Measurements from ENCODE around the gene RASAL2.

Gene RASAL2

DNA sequence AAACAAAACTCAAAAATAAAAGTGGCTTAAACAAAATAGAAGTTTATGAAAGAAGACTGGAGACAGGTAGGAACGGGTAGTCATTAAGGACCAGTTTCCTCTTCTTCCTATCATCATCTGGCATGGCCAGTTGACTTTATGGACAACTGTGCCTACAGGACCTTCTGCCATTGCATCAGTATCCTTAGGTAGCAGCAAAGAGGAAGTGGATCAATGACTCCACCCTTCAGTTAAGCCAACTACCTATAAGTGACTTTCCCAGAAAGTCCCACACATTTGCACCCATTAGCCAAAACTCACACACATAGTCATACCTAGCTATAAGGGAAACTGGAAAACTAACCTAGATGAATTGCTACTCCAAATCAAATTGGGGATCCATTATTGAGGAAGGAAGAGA, 51.7 kb downstream of the RASAL2 start:
- Histone ChIP-seq H3K9me3 (ENCODE audit: control insufficient read depth, low read length) (no peaks in the 10 kb centered on the region), H3K4me1 (ENCODE audit: control insufficient read depth, insufficient read depth, low read length) (peaks cover 31% of the 10 kb centered on the region), H3K9ac (ENCODE audit: low read length) (no peak overlapping the region), H3K27me3 (replicated peaks; ENCODE audit: control insufficient read depth, insufficient read depth, low read length) (no peaks in the 10 kb centered on the region), H3K4me3 (ENCODE audit: low read length) (no peak overlapping the region), H3K36me3 (ENCODE audit: control insufficient read depth, insufficient read depth, low read length, severe bottlenecking) (no peaks in the 10 kb centered on the region)
- DNase-seq (ENCODE audit: low read depth): no peak

DNA sequence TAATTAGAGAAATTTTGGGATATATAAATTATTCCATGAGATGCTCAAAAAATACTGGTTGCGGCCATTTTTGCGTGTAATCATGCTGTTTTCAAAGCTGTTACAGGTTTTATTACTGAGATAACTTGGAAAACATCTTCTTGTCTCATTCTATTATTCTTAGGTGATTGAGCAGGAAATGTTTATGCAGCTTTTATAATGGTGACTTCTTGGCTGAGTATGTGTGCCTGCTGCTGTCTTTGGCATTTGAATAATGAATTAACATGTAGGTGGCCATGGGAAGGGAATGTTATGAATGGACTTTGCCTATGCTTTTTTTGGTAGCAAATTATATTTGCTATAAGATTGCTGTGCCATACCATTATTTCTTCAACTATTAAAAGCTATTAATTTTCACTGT, 52.5 kb downstream of the RASAL2 start:
- Histone ChIP-seq H3K4me3 (ENCODE audit: low read length) (no peak overlapping the region), H3K9ac (ENCODE audit: low read length) (no peak overlapping the region), H3K9me3 (ENCODE audit: control insufficient read depth, low read length) (no peaks in the 10 kb centered on the region), H3K27me3 (replicated peaks; ENCODE audit: control insufficient read depth, insufficient read depth, low read length) (no peaks in the 10 kb centered on the region), H3K36me3 (ENCODE audit: control insufficient read depth, insufficient read depth, low read length, severe bottlenecking) (no peaks in the 10 kb centered on the region), H3K4me1 (ENCODE audit: control insufficient read depth, insufficient read depth, low read length) (peaks cover 31% of the 10 kb centered on the region)
- DNase-seq (ENCODE audit: low read depth): no peak

DNA sequence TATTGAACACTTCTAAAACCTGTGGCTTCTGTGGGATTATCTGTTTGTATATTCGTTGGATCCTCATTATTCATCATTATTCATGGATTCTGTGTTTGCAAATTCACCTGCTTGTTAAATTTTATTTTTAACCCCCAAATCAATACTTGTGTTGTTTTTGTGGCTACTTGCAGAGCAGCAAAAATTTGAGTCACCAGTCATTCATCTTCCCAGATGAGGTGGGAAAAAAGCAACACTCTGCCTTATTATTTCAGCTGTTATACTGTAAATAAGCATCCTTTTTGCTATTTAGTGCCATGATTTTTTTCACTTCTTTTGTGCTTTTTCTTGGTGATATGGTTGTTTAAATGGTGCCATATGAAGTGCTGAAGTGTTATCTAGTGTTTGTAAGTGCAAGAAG, 56.7 kb downstream of the RASAL2 start:
- H3K27me3 ChIP-seq (replicated peaks; ENCODE audit: control insufficient read depth, insufficient read depth, low read length): no peaks in the 10 kb centered on the region
- H3K4me1 ChIP-seq (ENCODE audit: control insufficient read depth, insufficient read depth, low read length): peaks cover 20% of the 10 kb centered on the region
- H3K9ac ChIP-seq (ENCODE audit: low read length): no peak overlapping the region
- DNase-seq (ENCODE audit: low read depth): no peak
- H3K9me3 ChIP-seq (ENCODE audit: control insufficient read depth, low read length): no peaks in the 10 kb centered on the region
- no peak overlapping the region for H3K4me3 ChIP-seq (ENCODE audit: low read length)
- H3K36me3 ChIP-seq (ENCODE audit: control insufficient read depth, insufficient read depth, low read length, severe bottlenecking): no peaks in the 10 kb centered on the region

DNA sequence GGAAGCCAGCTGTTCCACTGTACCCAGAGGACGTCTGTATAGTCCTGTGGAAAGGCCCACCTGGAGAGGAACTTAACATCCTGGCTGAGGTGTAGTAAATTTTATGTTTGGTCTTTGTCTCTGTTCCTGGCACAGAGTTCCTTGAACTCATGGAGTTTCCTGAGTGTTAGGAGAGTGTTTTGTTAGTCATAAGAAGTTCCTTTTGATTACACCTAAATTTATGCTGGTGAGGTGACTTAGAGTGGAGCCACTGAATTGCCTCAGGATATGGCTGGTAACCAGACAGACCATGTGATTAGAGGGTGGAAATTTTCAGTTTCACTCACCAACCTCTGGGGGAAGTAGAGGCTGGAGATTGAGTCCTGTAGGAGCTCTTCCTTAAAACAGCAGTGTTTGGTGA, 57.9 kb downstream of the RASAL2 start:
- Histone ChIP-seq H3K27me3 (replicated peaks; ENCODE audit: control insufficient read depth, insufficient read depth, low read length) (no peaks in the 10 kb centered on the region), H3K36me3 (ENCODE audit: control insufficient read depth, insufficient read depth, low read length, severe bottlenecking) (no peaks in the 10 kb centered on the region), H3K4me3 (ENCODE audit: low read length) (no peak overlapping the region), H3K4me1 (ENCODE audit: control insufficient read depth, insufficient read depth, low read length) (peaks cover 22% of the 10 kb centered on the region), H3K9me3 (ENCODE audit: control insufficient read depth, low read length) (no peaks in the 10 kb centered on the region), H3K9ac (ENCODE audit: low read length) (no peak overlapping the region)
- DNase-seq (ENCODE audit: low read depth): no peak

DNA sequence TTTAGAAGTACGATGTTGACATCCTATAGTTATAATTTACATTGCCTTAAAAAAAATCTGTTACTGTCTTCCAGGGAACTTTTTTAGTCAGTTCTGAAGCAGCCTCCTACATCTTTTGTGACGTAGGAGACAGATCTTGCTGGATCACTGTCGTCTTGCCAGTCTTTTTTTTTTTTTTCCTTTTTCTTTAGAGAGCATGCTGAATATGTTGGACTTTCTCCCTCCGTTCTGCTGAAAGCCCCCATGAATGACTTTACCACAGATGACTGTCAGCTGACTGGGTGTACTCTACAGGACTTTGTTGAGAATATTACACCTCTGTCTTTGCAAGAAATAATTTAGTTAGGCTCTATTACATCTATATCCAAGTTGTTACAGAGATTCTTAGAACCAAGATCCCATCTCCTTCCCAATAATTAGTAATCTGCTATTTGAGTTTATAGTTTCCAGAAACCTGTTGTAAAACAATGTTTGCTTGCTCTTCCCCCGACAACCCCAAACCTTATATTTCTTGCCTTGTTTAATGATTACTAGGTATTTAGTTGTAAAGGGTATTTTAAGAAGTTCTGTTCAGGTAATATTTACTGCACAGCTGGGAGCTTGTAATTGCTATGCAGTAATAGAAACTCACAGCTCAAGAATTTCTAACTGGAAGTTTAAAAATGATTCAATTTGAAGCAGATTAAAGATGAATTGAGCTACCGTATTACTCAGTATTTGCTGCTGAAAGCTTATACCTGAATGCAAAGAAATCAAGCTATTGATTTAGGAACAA, 61.8 kb downstream of the RASAL2 start:
- Histone ChIP-seq H3K9me3 (ENCODE audit: control insufficient read depth, low read length) (no peaks in the 10 kb centered on the region), H3K9ac (ENCODE audit: low read length) (no peak overlapping the region), H3K36me3 (ENCODE audit: control insufficient read depth, insufficient read depth, low read length, severe bottlenecking) (no peaks in the 10 kb centered on the region), H3K27me3 (replicated peaks; ENCODE audit: control insufficient read depth, insufficient read depth, low read length) (no peaks in the 10 kb centered on the region), H3K4me3 (ENCODE audit: low read length) (no peak overlapping the region), H3K4me1 (ENCODE audit: control insufficient read depth, insufficient read depth, low read length) (peaks cover 20% of the 10 kb centered on the region)
- DNase-seq (ENCODE audit: low read depth): no peak

DNA sequence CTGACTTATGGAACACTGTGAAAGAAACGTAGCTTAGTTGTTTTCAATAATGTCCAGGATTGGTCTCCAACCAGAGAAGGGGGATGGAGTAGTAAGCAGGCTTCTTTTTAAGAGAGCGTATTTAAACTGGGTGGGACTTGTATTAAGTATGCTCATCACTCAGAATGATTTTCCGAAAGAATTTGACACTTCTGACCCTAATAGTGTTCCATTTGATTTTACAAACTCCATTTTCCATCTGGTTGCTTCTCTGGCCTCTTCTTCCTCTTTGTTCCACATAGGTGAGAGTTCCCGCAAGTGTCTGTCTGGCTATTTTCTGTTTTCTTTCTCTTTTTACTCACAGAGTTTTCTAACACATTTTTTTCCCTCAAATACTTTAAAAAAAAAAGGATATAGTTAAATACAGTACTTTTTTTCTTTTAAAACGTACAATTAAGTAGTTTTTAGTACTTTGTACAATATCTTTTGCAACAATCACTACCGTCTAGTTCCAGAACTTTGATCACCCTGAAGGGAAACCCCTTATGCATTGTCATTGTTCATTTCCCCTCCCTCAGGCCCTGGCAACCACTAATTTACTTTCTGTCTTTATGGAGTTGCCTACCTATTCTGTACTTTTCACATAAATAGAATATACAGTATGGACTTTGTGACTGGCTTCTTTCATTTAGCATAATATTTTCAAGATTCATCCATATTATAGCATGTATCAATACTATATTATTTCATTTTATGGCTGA, 67.0 kb downstream of the RASAL2 start:
- H3K36me3 ChIP-seq (ENCODE audit: control insufficient read depth, insufficient read depth, low read length, severe bottlenecking): no peaks in the 10 kb centered on the region
- peaks cover 16% of the 10 kb centered on the region for H3K4me1 ChIP-seq (ENCODE audit: control insufficient read depth, insufficient read depth, low read length)
- DNase-seq (ENCODE audit: low read depth): no peak
- no peak overlapping the region for H3K4me3 ChIP-seq (ENCODE audit: low read length)
- no peaks in the 10 kb centered on the region for H3K27me3 ChIP-seq (replicated peaks; ENCODE audit: control insufficient read depth, insufficient read depth, low read length)
- no peaks in the 10 kb centered on the region for H3K9me3 ChIP-seq (ENCODE audit: control insufficient read depth, low read length)
- H3K9ac ChIP-seq (ENCODE audit: low read length): no peak overlapping the region

DNA sequence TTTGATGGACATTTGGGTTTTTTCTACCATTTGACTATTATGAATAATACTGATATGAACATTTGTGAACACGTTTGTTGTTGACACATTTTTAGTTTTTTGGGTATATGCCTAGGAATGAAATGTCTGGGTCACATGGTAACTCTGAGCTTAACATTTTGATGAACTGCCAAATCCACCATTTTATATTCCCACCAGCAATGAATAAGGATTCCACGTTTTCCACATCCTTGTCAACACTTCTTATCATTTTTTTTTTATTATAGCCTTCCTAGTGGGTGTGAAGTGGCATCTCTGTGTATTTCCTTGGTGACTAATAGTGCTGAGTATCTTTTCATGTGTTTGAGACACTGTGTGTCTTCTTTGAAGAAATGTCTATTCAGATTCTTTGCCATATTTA, 67.6 kb downstream of the RASAL2 start:
- Histone ChIP-seq H3K9me3 (ENCODE audit: control insufficient read depth, low read length) (no peaks in the 10 kb centered on the region), H3K36me3 (ENCODE audit: control insufficient read depth, insufficient read depth, low read length, severe bottlenecking) (no peaks in the 10 kb centered on the region), H3K4me1 (ENCODE audit: control insufficient read depth, insufficient read depth, low read length) (peaks cover 14% of the 10 kb centered on the region), H3K27me3 (replicated peaks; ENCODE audit: control insufficient read depth, insufficient read depth, low read length) (no peaks in the 10 kb centered on the region), H3K4me3 (ENCODE audit: low read length) (no peak overlapping the region), H3K9ac (ENCODE audit: low read length) (no peak overlapping the region)
- DNase-seq (ENCODE audit: low read depth): no peak

DNA sequence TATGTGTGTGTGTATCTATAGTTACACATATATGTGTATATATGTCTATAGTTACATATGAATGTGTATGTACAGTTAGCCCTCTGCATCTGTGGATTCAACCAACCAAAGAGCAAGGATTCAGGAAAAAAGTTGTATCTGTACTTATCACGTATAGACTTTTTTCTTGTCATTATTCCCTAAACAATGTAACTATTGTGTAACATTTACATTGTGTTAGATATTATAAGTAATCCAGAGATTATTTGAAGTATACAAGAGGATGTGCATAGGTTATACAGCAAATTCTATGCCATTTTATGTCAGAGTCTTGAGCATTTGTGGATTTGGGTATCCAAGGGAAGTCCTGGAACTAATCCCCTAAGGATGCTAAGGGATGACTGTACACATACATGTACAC, 71.3 kb downstream of the RASAL2 start:
- H3K36me3 ChIP-seq (ENCODE audit: control insufficient read depth, insufficient read depth, low read length, severe bottlenecking): no peaks in the 10 kb centered on the region
- no peak for DNase-seq (ENCODE audit: low read depth)
- H3K9ac ChIP-seq (ENCODE audit: low read length): no peak overlapping the region
- no peaks in the 10 kb centered on the region for H3K9me3 ChIP-seq (ENCODE audit: control insufficient read depth, low read length)
- H3K27me3 ChIP-seq (replicated peaks; ENCODE audit: control insufficient read depth, insufficient read depth, low read length): no peaks in the 10 kb centered on the region
- H3K4me1 ChIP-seq (ENCODE audit: control insufficient read depth, insufficient read depth, low read length): peaks cover 6% of the 10 kb centered on the region
- no peak overlapping the region for H3K4me3 ChIP-seq (ENCODE audit: low read length)

DNA sequence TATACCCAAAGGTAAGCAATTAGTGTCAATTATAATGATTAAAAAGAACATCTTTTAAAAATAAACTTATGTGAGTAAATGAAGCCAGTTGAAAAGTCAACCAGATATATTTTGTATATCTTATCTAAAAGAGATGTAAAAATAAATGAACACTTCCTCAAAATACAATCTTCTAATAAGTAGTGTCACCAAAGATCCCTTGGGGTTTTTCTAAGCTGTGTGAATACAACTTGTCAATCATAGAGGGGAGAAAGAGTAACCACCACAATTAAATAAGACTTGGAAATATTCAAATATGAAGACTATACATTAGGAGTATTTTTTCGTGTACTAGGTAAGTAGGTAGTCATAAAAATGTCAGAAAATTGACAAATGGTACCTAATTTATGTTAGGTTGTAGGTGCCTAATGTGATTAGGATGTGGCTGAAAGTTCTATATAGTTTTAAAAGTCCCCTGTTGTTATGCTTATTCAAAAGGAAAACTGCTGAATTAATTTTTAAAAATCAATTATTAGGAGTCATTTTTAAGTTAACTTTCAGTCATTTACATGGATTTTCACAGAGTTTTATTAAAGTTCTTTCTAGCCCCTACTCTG, 72.6 kb downstream of the RASAL2 start:
- H3K36me3 ChIP-seq (ENCODE audit: control insufficient read depth, insufficient read depth, low read length, severe bottlenecking): no peaks in the 10 kb centered on the region
- H3K9me3 ChIP-seq (ENCODE audit: control insufficient read depth, low read length): no peaks in the 10 kb centered on the region
- H3K27me3 ChIP-seq (replicated peaks; ENCODE audit: control insufficient read depth, insufficient read depth, low read length): no peaks in the 10 kb centered on the region
- H3K4me3 ChIP-seq (ENCODE audit: low read length): no peak overlapping the region
- H3K9ac ChIP-seq (ENCODE audit: low read length): no peak overlapping the region
- peaks cover 2% of the 10 kb centered on the region for H3K4me1 ChIP-seq (ENCODE audit: control insufficient read depth, insufficient read depth, low read length)
- DNase-seq (ENCODE audit: low read depth): no peak

DNA sequence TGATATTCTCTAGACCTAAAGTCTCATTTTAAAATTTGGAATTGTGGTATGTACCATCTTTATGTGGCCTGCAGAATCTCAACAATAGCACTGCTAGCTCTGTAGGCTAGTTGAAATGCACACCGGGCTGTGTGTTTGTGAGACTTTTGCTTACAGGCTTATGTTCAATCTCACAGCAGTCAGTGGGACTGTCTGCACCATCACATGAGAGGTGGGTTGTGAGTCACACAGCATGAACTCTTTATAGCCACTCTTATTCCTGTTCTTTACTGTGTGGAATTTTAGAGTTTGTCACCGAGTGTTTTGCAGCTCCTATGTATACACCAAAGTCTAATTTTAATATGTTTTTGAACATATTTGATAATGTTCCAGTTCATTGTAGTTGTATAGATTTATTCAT, 74.6 kb downstream of the RASAL2 start:
- Histone ChIP-seq H3K36me3 (ENCODE audit: control insufficient read depth, insufficient read depth, low read length, severe bottlenecking) (no peaks in the 10 kb centered on the region), H3K4me1 (ENCODE audit: control insufficient read depth, insufficient read depth, low read length) (no peaks in the 10 kb centered on the region), H3K27me3 (replicated peaks; ENCODE audit: control insufficient read depth, insufficient read depth, low read length) (no peaks in the 10 kb centered on the region)

DNA sequence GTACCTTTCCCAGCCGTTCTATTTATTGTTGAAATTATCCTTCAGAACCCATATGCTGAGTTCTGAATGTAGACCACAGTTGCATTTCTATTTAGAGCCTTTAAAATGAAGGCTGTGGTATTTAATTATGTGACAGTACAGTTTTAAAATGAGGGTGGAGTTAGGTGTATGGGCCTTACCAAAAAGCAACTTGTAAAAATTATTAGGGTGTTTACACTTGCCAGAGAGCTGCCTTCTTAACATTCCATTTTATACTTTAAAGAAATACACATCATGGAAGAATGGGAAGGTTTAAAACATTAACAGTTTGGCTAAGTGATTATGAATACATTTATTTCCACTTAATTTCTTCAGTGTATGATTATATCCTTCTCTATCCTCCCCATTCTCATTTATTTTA, 75.7 kb downstream of the RASAL2 start:
- no peak overlapping the region for H3K4me3 ChIP-seq (ENCODE audit: low read length)
- no peak overlapping the region for H3K9ac ChIP-seq (ENCODE audit: low read length)
- H3K36me3 ChIP-seq (ENCODE audit: control insufficient read depth, insufficient read depth, low read length, severe bottlenecking): no peaks in the 10 kb centered on the region
- no peaks in the 10 kb centered on the region for H3K9me3 ChIP-seq (ENCODE audit: control insufficient read depth, low read length)
- H3K4me1 ChIP-seq (ENCODE audit: control insufficient read depth, insufficient read depth, low read length): no peaks in the 10 kb centered on the region
- no peaks in the 10 kb centered on the region for H3K27me3 ChIP-seq (replicated peaks; ENCODE audit: control insufficient read depth, insufficient read depth, low read length)
- DNase-seq (ENCODE audit: low read depth): no peak

More for the DNA sequence above, 74.6 kb downstream of the RASAL2 start:
- Histone ChIP-seq H3K9ac (ENCODE audit: low read length) (no peak overlapping the region), H3K9me3 (ENCODE audit: control insufficient read depth, low read length) (no peaks in the 10 kb centered on the region), H3K4me3 (ENCODE audit: low read length) (no peak overlapping the region)
- peak; percentile 49 for DNase-seq (ENCODE audit: low read depth)

All from adipocyte (in vitro differentiated cells).